ENCODE data around the gene SLC38A5.

SLC38A5 gene

GRCh38 chrX:48490661-48491060 is 20.6 kb upstream of the SLC38A5 start:
- H3K27me3 ChIP-seq (ENCODE audit: insufficient read depth, low read depth, severe bottlenecking): peaks cover 3% of the 10 kb centered on the region
- H3K4me3 ChIP-seq (ENCODE audit: low read depth, low read length): no peak overlapping the region
- no peaks in the 10 kb centered on the region; the same call in 1 of the 2 replicates for H3K36me3 ChIP-seq
- no peaks in the 10 kb centered on the region for H3K9me3 ChIP-seq (ENCODE audit: severe bottlenecking)
- no peak for DNase-seq
- TF ChIP-seq CTCF (IDR thresholded peaks at IDR 0.05; ENCODE audit: low read depth, low read length): no peak
- H3K27ac ChIP-seq: no peak overlapping the region

GRCh38 chrX:48489892-48490291 is 19.8 kb upstream of the SLC38A5 start:
- DNase-seq: no peak
- no peak for TF ChIP-seq CTCF (IDR thresholded peaks at IDR 0.05; ENCODE audit: low read depth, low read length)
- Histone ChIP-seq H3K27ac (no peak overlapping the region), H3K9me3 (ENCODE audit: severe bottlenecking) (no peaks in the 10 kb centered on the region), H3K4me3 (ENCODE audit: low read depth, low read length) (no peak overlapping the region), H3K36me3 (no peaks in the 10 kb centered on the region; the same call in none of the 2 replicates), H3K27me3 (ENCODE audit: insufficient read depth, low read depth, severe bottlenecking) (peaks cover 3% of the 10 kb centered on the region)

GRCh38 chrX:48489296-48489695 is 19.2 kb upstream of the SLC38A5 start:
- H3K36me3 ChIP-seq: peaks cover 3% of the 10 kb centered on the region
- no peak for DNase-seq
- peaks cover 3% of the 10 kb centered on the region for H3K27me3 ChIP-seq (ENCODE audit: insufficient read depth, low read depth, severe bottlenecking)
- H3K27ac ChIP-seq: no peak overlapping the region
- H3K4me3 ChIP-seq (ENCODE audit: low read depth, low read length): no peak overlapping the region
- H3K9me3 ChIP-seq (ENCODE audit: severe bottlenecking): no peaks in the 10 kb centered on the region
- no peak for TF ChIP-seq CTCF (IDR thresholded peaks at IDR 0.05; ENCODE audit: low read depth, low read length)

- peaks cover 3% of the 10 kb centered on the region for H3K27me3 ChIP-seq (ENCODE audit: insufficient read depth, low read depth, severe bottlenecking)
Observed at GRCh38 chrX:48488034-48488433, 18.0 kb upstream of the SLC38A5 start.

GRCh38 chrX:48487362-48487798 is 17.3 kb upstream of the SLC38A5 start:
- peaks cover 12% of the 10 kb centered on the region for H3K36me3 ChIP-seq
- DNase-seq: no peak
- H3K4me3 ChIP-seq (ENCODE audit: low read depth, low read length): no peak overlapping the region
- H3K27me3 ChIP-seq (ENCODE audit: insufficient read depth, low read depth, severe bottlenecking): peaks cover 3% of the 10 kb centered on the region
- H3K9me3 ChIP-seq (ENCODE audit: severe bottlenecking): no peaks in the 10 kb centered on the region
- H3K27ac ChIP-seq: no peak overlapping the region
- no peak for TF ChIP-seq CTCF (IDR thresholded peaks at IDR 0.05; ENCODE audit: low read depth, low read length)

More at GRCh38 chrX:48488034-48488433, 18.0 kb upstream of the SLC38A5 start:
- Histone ChIP-seq H3K9me3 (ENCODE audit: severe bottlenecking) (no peaks in the 10 kb centered on the region), H3K4me3 (ENCODE audit: low read depth, low read length) (no peak overlapping the region), H3K36me3 (peaks cover 9% of the 10 kb centered on the region), H3K27ac (no peak overlapping the region)
- DNase-seq: no peak
- no peak for TF ChIP-seq CTCF (IDR thresholded peaks at IDR 0.05; ENCODE audit: low read depth, low read length)

- DNase-seq: no peak
- H3K9me3 ChIP-seq (ENCODE audit: severe bottlenecking): no peaks in the 10 kb centered on the region
- H3K27me3 ChIP-seq (ENCODE audit: insufficient read depth, low read depth, severe bottlenecking): peaks cover 3% of the 10 kb centered on the region
- H3K4me3 ChIP-seq (ENCODE audit: low read depth, low read length): no peak overlapping the region
- TF ChIP-seq CTCF (IDR thresholded peaks at IDR 0.05; ENCODE audit: low read depth, low read length): no peak
- H3K27ac ChIP-seq: no peak overlapping the region
- peaks cover 26% of the 10 kb centered on the region for H3K36me3 ChIP-seq
Observed at GRCh38 chrX:48482526-48482925, 12.5 kb upstream of the SLC38A5 start.
